Renal cortex interstitium (tissue), 11 donors: ENCODE data around the gene ZFYVE9. TPM values are rescaled to one million over a fixed set of nuclear protein-coding genes. Genes with fewer than 3 reads are reported as not detected.
"Not testable (repeated sequence)": the region's sequence is repeated elsewhere in the genome, so short reads cannot be mapped to it uniquely, and the experiment has no call there.

ENCODE experiments used
- DNase-seq, 11 donors: peaks; one replicate each; pipeline ENCODE4 v3.0.0-alpha.2; 2013; ENCODE audit warnings: low read depth in 9 of 11, low spot score in 4 of 11; ENCODE audit errors: extremely low read depth in 1 of 11
- polyA plus RNA-seq, 3 donors: library from polyadenylated mRNA; unstranded; fragments of 120-200 nt; gene quantifications; one replicate each; pipeline ENCODE4 v1.2.1, GENCODE V29; 2013; ENCODE audit not compliant: insufficient read length in 3 of 3

Gene ZFYVE9
- polyA plus RNA-seq, 3 donors: 32.3 to 36.2 (median 34.6) TPM

DNA sequence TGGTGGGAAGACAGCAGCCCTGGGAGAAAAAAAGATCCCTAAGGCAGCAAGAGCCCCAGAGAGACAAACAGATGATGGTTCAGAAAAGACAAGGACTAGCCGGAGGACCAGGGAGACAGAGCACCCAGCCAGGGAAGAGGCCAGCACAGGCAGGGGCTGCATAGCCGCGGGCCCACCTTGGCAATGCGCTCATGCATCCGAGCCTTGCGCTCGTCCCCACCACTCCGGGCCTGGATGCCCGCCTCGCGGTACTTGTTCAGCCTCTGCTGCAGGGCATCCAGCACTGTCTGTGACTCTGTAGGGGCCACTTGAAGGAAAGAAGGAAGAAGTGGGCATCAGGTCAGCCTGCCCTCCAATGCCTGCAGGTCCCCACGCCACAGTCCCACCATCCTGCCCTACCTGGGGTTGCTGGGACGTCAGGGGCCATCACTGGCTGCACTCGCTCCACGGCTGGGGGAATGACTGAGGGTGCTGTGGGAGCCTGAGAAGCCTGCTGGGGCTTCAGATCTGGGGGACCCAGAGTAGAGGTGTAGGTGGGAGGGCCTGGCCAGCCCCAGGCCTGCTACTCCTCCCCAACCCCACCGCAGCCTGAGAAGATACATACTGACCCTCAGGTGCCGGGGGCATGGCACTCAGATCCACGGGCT, 217.1 kb downstream of the ZFYVE9 start:
- DNase-seq: no peak

- no peak for DNase-seq
These were observed 218.0 kb downstream of the ZFYVE9 start for GRCh38 chr1:52359676-52360594.

- no peak for DNase-seq
These were observed 218.7 kb downstream of the ZFYVE9 start for GRCh38 chr1:52360595-52360968.

DNA sequence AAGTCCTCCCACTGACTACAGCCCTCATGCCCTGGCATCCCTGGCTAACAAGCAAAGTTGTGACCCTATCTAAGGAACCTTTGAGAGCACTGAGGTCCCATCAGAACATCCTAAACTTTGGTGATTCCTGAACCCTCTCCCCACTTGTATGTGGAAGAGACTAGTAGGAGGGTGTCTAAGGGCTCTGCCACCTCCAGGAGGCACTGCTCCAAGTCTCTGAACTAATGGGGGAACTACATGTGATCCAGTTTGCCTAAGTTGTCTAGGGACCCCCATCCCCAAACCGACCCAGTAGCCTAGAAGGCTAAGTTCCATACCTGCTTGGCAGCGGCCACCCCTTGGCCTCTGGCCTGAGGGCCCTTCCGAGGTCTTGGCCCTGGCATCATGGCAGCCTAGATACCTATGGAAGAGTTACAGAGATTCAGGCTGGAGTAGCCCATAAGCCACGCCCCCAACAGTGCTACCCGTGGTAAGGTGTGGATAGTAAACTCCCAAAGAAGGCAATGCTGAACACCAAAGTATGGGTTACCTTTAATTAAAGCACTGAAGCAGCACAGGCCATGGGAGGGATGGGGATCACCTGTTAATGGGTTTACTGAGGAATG, 222.4 kb downstream of the ZFYVE9 start:
- no peak for DNase-seq

GRCh38 chr1:52365071-52365745, 223.3 kb downstream of the ZFYVE9 start:
- peak in 2 of 11 donors; percentile 23 for DNase-seq

DNA sequence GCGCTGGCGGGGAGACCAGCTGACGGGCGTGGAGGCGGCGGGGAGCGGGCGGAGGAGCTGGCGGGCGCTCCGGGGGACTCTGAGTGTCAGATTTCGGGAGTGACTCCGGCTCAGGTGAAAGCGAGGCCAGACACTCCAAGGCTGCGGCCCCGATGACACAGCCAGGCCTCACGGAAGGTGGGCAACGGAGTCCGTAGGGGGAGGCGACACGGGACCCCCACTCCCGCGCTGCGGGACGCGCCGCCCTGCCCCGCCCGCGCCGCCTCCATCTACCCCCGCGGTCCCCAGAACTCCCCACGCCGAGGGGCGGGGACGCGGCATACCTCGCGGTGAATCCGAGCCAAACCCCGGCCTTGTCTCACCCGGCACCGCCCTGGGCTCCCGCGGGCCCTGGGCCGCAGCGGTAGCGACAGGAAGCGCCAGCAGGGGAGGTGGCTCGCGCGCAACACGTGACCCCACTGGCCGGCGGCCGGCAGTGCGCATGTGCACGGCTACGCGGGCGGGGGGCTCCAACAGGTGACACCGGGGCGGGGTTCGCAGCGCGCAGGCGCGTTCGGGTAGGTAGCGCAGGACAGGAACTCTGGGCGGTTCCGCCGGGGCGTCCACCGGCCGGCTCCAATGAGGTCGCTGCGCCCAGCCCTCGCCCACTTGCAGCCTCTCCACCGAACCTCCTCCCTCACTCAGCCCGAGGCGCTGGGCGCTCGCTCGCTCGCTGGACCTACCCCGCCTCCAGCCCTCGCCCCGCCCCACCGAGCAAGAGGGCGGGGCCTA, 224.0 kb downstream of the ZFYVE9 start, which contains the start of gene CC2D1B:
Gene CC2D1B, minus strand, starts transcription at position 460 of the 771 bp plus-strand sequence. CDS start 1,585 bp downstream, outside the sequence.
- DNase-seq: peak; percentile 85 to 98 (median 96)

DNA sequence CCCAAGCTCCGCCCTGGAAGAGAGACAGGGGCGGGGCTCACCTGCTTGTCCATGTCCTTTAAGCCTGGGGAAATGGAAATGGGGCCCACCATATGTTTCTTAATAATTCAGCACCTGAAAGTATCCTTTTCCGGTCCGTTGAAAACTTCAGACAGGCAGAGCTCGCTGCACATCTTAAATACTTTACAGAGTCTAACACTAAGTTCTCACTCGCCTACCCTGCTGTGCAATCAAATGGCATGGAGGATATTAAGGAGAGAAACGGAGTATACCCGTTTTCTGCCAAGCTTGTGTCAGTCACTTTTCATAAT, 224.6 kb downstream of the ZFYVE9 start:
- DNase-seq: no peak

DNA sequence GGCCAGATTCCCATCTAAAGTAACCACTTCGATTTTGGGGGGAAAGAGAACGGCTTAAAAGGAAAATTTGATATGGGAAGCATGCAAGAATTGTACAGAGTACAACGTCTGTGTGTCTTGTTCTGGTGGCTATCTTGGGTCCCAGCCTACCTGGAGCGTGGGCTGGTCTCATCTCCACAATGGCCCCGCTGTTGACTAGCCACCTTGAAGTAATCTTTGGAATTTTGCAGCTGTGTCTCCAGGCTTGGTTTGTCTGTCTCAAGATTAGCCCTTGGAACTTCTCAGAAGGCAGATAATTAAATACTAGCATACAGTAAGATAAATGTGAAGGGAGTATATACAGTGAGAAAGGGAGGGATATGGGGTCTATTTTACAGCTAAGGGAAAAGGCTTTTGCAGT, 225.4 kb downstream of the ZFYVE9 start:
- no peak for DNase-seq

GRCh38 chr1:52368383-52369172, 226.7 kb downstream of the ZFYVE9 start:
- peak in 5 of 11 donors; percentile 11 to 45 (median 40) for DNase-seq

DNA sequence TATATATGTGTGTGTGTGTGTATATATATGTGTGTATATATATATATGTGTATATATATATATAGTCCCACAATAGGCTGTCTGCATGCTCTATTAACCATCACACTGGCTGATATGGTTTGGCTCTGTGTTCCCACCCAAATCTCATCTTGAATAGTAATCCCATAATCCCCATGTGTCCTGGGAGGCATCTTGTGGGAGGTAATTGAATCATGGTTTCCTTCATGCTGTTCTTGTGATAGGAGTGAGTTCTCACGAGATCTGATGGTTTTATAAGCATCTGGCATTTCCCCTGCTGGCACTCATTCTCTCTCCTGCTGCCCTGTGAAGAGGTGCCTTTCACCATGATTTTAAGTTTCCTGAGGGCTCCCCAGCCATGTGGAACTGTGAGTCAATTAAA, 228.0 kb downstream of the ZFYVE9 start:
- not testable (repeated sequence) for DNase-seq

- no peak for DNase-seq
These were observed 243.5 kb downstream of the ZFYVE9 start for GRCh38 chr1:52385376-52385775.

DNA sequence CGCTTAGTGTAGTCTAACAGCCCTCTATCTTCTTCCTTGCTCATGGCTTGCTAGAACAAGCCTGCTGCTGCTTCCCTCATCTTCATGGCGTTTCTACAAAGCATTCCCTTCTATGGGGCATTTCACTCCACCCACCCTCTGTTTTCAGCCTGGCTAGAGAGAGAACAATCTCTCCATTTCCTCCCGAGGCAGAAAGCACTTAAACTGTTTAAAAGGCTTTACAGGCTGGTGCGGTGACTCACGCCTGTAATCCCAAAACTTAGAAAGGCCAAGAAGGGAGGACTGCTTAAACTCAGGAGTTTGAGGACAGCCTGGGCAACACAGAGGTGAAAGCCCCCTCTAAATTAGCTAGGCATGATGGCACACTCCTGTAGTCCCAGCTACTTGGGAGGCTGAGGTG, 244.6 kb downstream of the ZFYVE9 start:
- no peak for DNase-seq

GRCh38 chr1:52393174-52393573, 251.3 kb downstream of the ZFYVE9 start:
- no peak for DNase-seq

Other genes with a start within 250 kb of the ZFYVE9 start
- gene RAB3B, start 151.4 kb upstream of the ZFYVE9 start, polyA plus RNA-seq: 1 to 10 TPM; 5.0 to 6.1 (median 5.4) TPM
- 1 to 10 TPM; 5.1 to 6.1 (median 5.4) TPM for gene KTI12, start 108.3 kb upstream of the ZFYVE9 start, polyA plus RNA-seq
- gene TXNDC12, start 86.9 kb upstream of the ZFYVE9 start, polyA plus RNA-seq: 10 to 100 TPM; 69.3 to 75.9 (median 74.1) TPM
- gene BTF3L4, start 85.8 kb upstream of the ZFYVE9 start, polyA plus RNA-seq: 10 to 100 TPM; 69.5 to 94.6 (median 77.1) TPM
- gene CC2D1B, start 224.1 kb downstream of the ZFYVE9 start, polyA plus RNA-seq: 10 to 100 TPM; 28.6 to 38.5 (median 33.6) TPM